Activated CD8-positive, alpha-beta memory T cell treated with anti-CD3 and anti-CD28 coated beads, Interleukin-2, amount 50 U/mL, for 24 hours (primary cell): ENCODE results near the gene NFKBIE.

Source experiments
- DNase-seq: peaks from one replicate; pipeline ENCODE4 v3.0.0-alpha.2; 2020; ENCODE audit errors: extremely low read depth

The NFKBIE gene

GRCh38 chr6:44226368-44227147, 38.8 kb downstream of the NFKBIE start:
- DNase-seq = no peak

GRCh38 chr6:44225579-44226325, 39.6 kb downstream of the NFKBIE start:
- DNase-seq = no peak

GRCh38 chr6:44224965-44225305, 40.4 kb downstream of the NFKBIE start:
- DNase-seq = no peak

- no peak for DNase-seq
Measured at GRCh38 chr6:44224029-44224964, 41.1 kb downstream of the NFKBIE start.

GRCh38 chr6:44223319-44224028, 41.9 kb downstream of the NFKBIE start, which contains the start of gene SLC29A1:
Gene SLC29A1 (plus strand): TSS chr6:44223595. CDS start chr6:44227314, 3,719 bp downstream.
- peak; percentile 44 for DNase-seq

GRCh38 chr6:44222486-44223318, 42.6 kb downstream of the NFKBIE start:
- no peak for DNase-seq

GRCh38 chr6:44221961-44222335, 43.4 kb downstream of the NFKBIE start:
- DNase-seq = no peak

GRCh38 chr6:44221291-44221960, 43.9 kb downstream of the NFKBIE start:
- DNase-seq = peak; percentile 35

GRCh38 chr6:44220913-44221290, 44.4 kb downstream of the NFKBIE start:
- no peak for DNase-seq

GRCh38 chr6:44219815-44220784, 45.3 kb downstream of the NFKBIE start:
- DNase-seq = no peak

- no peak for DNase-seq
Measured at GRCh38 chr6:44219053-44219814, 46.1 kb downstream of the NFKBIE start.

GRCh38 chr6:44217332-44218143, 47.8 kb downstream of the NFKBIE start:
- DNase-seq = no peak

- no peak for DNase-seq
Measured at GRCh38 chr6:44216677-44217331, 48.5 kb downstream of the NFKBIE start, which contains the start of gene MYMX. Gene MYMX (plus strand): TSS chr6:44216926. CDS start chr6:44217472, 546 bp downstream.

GRCh38 chr6:44214307-44214706, 51.0 kb downstream of the NFKBIE start:
- no peak for DNase-seq

- no peak for DNase-seq
Measured at GRCh38 chr6:44211284-44211683, 54.1 kb downstream of the NFKBIE start.
